NT2/D1 (cell line): ENCODE data around the gene FOXP1.

Source experiments
- SUZ12 ChIP-seq: IDR thresholded peaks from 2 replicates; pipeline ENCODE4 v1.6.1; 2011; ENCODE audit not compliant: insufficient read length, insufficient read depth; ENCODE audit errors: extremely low read depth
- YY1 ChIP-seq: IDR thresholded peaks from 2 replicates; pipeline ENCODE4 v1.6.1; 2011; ENCODE audit not compliant: insufficient read length, insufficient read depth
- ZNF274 ChIP-seq: IDR thresholded peaks from 2 replicates; pipeline ENCODE4 v1.6.1; 2011; ENCODE audit warnings: mild to moderate bottlenecking, low read depth, low read length

GRCh38 chr3:71045212-71045916 is 538.2 kb downstream of the FOXP1 start:
- TF ChIP-seq SUZ12 (no peak), ZNF274 (no peak), YY1 (no peak)
